IPS-11a (cell line): ENCODE measurements around the gene SLC25A5.
"Not testable (repeated sequence)": the region's sequence is repeated elsewhere in the genome, so short reads cannot be mapped to it uniquely, and the experiment has no call there.

Experiments
- H3K4me3 ChIP-seq: one replicate; pipeline ENCODE4 v1.5.1; 2013; ENCODE audit warnings: low read depth, low read length, control low read depth

The SLC25A5 gene

GRCh38 chrX:119467842-119468550 lies at the start of gene SLC25A5:
Gene SLC25A5 (plus strand): TSS chrX:119468444. CDS start chrX:119468516, 72 bp downstream.
- H3K4me3 ChIP-seq, result peak within 1 kb of the TSS; percentile 65

GRCh38 chrX:119419146-119419545 lies 49.1 kb upstream of the SLC25A5 start:
- no peak overlapping the region for H3K4me3 ChIP-seq

GRCh38 chrX:119419898-119420297 lies 48.3 kb upstream of the SLC25A5 start:
- no peak overlapping the region for H3K4me3 ChIP-seq

- H3K4me3 ChIP-seq, result no peak overlapping the region
Measured at GRCh38 chrX:119421016-119421705, 47.1 kb upstream of the SLC25A5 start.

GRCh38 chrX:119423631-119424030 lies 44.6 kb upstream of the SLC25A5 start:
- H3K4me3 ChIP-seq, result no peak overlapping the region

GRCh38 chrX:119424999-119425398 lies 43.2 kb upstream of the SLC25A5 start:
- no peak overlapping the region for H3K4me3 ChIP-seq

- no peak overlapping the region for H3K4me3 ChIP-seq
Measured at GRCh38 chrX:119427024-119427794, 41.0 kb upstream of the SLC25A5 start.

- no peak overlapping the region for H3K4me3 ChIP-seq
Measured at GRCh38 chrX:119427795-119428185, 40.5 kb upstream of the SLC25A5 start.

- H3K4me3 ChIP-seq, result no peak overlapping the region
Measured at GRCh38 chrX:119429471-119429870, 38.8 kb upstream of the SLC25A5 start.

- not testable (repeated sequence) for H3K4me3 ChIP-seq
Measured at GRCh38 chrX:119441295-119441694, 26.9 kb upstream of the SLC25A5 start.

GRCh38 chrX:119442286-119442685 lies 26.0 kb upstream of the SLC25A5 start:
- H3K4me3 ChIP-seq, result no peak overlapping the region

GRCh38 chrX:119453202-119453601 lies 15.0 kb upstream of the SLC25A5 start:
- no peak overlapping the region for H3K4me3 ChIP-seq

- H3K4me3 ChIP-seq, result no peak overlapping the region
Measured at GRCh38 chrX:119455264-119455663, 13.0 kb upstream of the SLC25A5 start.

- no peak overlapping the region for H3K4me3 ChIP-seq
Measured at GRCh38 chrX:119459181-119459580, 9.1 kb upstream of the SLC25A5 start.

GRCh38 chrX:119465555-119465954 lies 2.7 kb upstream of the SLC25A5 start:
- H3K4me3 ChIP-seq, result no peak overlapping the region

- no peak overlapping the region for H3K4me3 ChIP-seq
Measured at GRCh38 chrX:119466970-119467369, 1.3 kb upstream of the SLC25A5 start.

GRCh38 chrX:119467433-119467832 lies 811 bp upstream of the SLC25A5 start:
- H3K4me3 ChIP-seq, result no peak overlapping the region

GRCh38 chrX:119468551-119469312 lies 488 bp downstream of the SLC25A5 start:
- peak overlapping the region; percentile 65 for H3K4me3 ChIP-seq

GRCh38 chrX:119469313-119469635 lies 1.0 kb downstream of the SLC25A5 start:
- peak overlapping the region; percentile 60 for H3K4me3 ChIP-seq

- H3K4me3 ChIP-seq, result no peak overlapping the region
Measured at GRCh38 chrX:119474615-119475388, 6.6 kb downstream of the SLC25A5 start.
